Astrocyte (in vitro differentiated cells and primary cell): ENCODE results near the gene OR3A1. TPM values are rescaled to one million over a fixed set of nuclear protein-coding genes. Genes with fewer than 3 reads are reported as not detected.

Experiments used
- DNase-seq: peaks from one replicate; pipeline ENCODE4 v3.0.0-alpha.2; 2010; ENCODE audit warnings: low read depth
- FAIRE-seq: peaks from 2 replicates; lab custom pipeline; 2011; peaks lifted over from hg19 to GRCh38; lab: Jason Lieb, UNC
- H2AFZ ChIP-seq: 2 replicates; pipeline ENCODE4 v1.6.0; 2012; ENCODE audit warnings: low read depth, low read length, inconsistent platforms
- H3K27ac ChIP-seq: 2 replicates; pipeline ENCODE4 v1.5.1; 2011; ENCODE audit warnings: low read depth, low read length, inconsistent platforms
- H3K27me3 ChIP-seq: 2 replicates; pipeline ENCODE4 v1.6.0; 2011; ENCODE audit warnings: low read length, inconsistent platforms; ENCODE audit not compliant: insufficient read depth
- H3K36me3 ChIP-seq: 2 replicates; pipeline ENCODE4 v1.5.1; 2011; ENCODE audit warnings: low read length, inconsistent platforms; ENCODE audit not compliant: insufficient read depth
- H3K4me1 ChIP-seq: 2 replicates; pipeline ENCODE4 v1.5.1; 2011; ENCODE audit warnings: low read length, inconsistent platforms; ENCODE audit not compliant: insufficient read depth
- H3K4me2 ChIP-seq: 2 replicates; pipeline ENCODE4 v1.6.0; 2012; ENCODE audit warnings: low read length, inconsistent platforms
- H3K4me3 ChIP-seq: 2 replicates; pipeline ENCODE4 v1.5.1; 2011; ENCODE audit warnings: low read depth, mild to moderate bottlenecking, low read length, inconsistent platforms; ENCODE audit not compliant: insufficient read depth
- H3K79me2 ChIP-seq: 2 replicates; pipeline ENCODE4 v1.6.0; 2012; ENCODE audit warnings: mild to moderate bottlenecking, low read length, inconsistent platforms; ENCODE audit not compliant: insufficient read depth
- H3K9ac ChIP-seq: 2 replicates; pipeline ENCODE4 v1.6.0; 2012; ENCODE audit warnings: mild to moderate bottlenecking, low read length, inconsistent platforms
- H3K9me3 ChIP-seq: 2 replicates; pipeline ENCODE4 v1.5.1; 2012; ENCODE audit warnings: low read depth, mild to moderate bottlenecking, low read length, inconsistent platforms; ENCODE audit not compliant: insufficient read depth
- H4K20me1 ChIP-seq: 2 replicates; pipeline ENCODE4 v1.6.0; 2012; ENCODE audit warnings: low read length, inconsistent platforms; ENCODE audit not compliant: insufficient read depth
- H3K27ac Mint-ChIP-seq: one replicate; pipeline ENCODE4 v1.8.0; 2021; ENCODE audit warnings: mild to moderate bottlenecking, mixed read lengths; ENCODE audit not compliant: unreplicated experiment
- H3K27me3 Mint-ChIP-seq: one replicate; pipeline ENCODE4 v1.8.0; 2021; ENCODE audit warnings: low read depth, mixed read lengths; ENCODE audit not compliant: unreplicated experiment
- H3K36me3 Mint-ChIP-seq: one replicate; pipeline ENCODE4 v1.8.0; 2021; ENCODE audit warnings: low read depth, mixed read lengths; ENCODE audit not compliant: unreplicated experiment
- H3K4me1 Mint-ChIP-seq: one replicate; pipeline ENCODE4 v1.8.0; 2021; ENCODE audit warnings: low read depth, mixed read lengths; ENCODE audit not compliant: unreplicated experiment
- H3K4me3 Mint-ChIP-seq: one replicate; pipeline ENCODE4 v1.8.0; 2021; ENCODE audit warnings: mild to moderate bottlenecking, moderate library complexity, mixed read lengths; ENCODE audit not compliant: unreplicated experiment
- H3K9me3 Mint-ChIP-seq: one replicate; pipeline ENCODE4 v1.8.0; 2021; ENCODE audit warnings: mild to moderate bottlenecking, mixed read lengths; ENCODE audit not compliant: unreplicated experiment
- CTCF ChIP-seq: IDR thresholded peaks from 2 replicates; pipeline ENCODE4 v1.5.1; 2011; ENCODE audit warnings: low read depth, mild to moderate bottlenecking, inconsistent platforms, low read length, moderate library complexity; ENCODE audit not compliant: insufficient read depth
- EZH2 ChIP-seq: IDR thresholded peaks from 2 replicates; pipeline ENCODE4 v1.6.1; 2012; ENCODE audit warnings: mild to moderate bottlenecking, low read length, inconsistent platforms; ENCODE audit not compliant: insufficient read depth
- total RNA-seq: library from RNA; stranded (reverse); gene quantifications from 2 replicates; pipeline ENCODE4 v1.2.1, GENCODE V29; 2021

The OR3A1 gene
- total RNA-seq, 1 donor from 2014 or later = not detected

GRCh38 chr17:3318336-3318735 lies 20.2 kb upstream of the OR3A1 start:
- DNase-seq (no peak), FAIRE-seq (no peak)
- H4K20me1 ChIP-seq = no peaks in the 10 kb centered on the region
- Mint-ChIP-seq H3K9me3 (no peaks in the 10 kb centered on the region), H3K27ac (no peak overlapping the region), H3K27me3 (peaks cover 7% of the 10 kb centered on the region), H3K36me3 (no peaks in the 10 kb centered on the region), H3K4me1 (peaks cover 4% of the 10 kb centered on the region), H3K4me3 (no peak overlapping the region)
- H3K4me3 ChIP-seq = no peak overlapping the region
- H3K9me3 ChIP-seq = no peaks in the 10 kb centered on the region
- no peaks in the 10 kb centered on the region for H3K79me2 ChIP-seq
- H3K4me2 ChIP-seq = no peak overlapping the region
- no peak overlapping the region for H3K27ac ChIP-seq
- H3K27me3 ChIP-seq = no peaks in the 10 kb centered on the region
- H3K4me1 ChIP-seq = no peaks in the 10 kb centered on the region
- H2AFZ ChIP-seq = no peak overlapping the region
- no peak for TF ChIP-seq CTCF
- no peak for TF ChIP-seq EZH2
- no peaks in the 10 kb centered on the region for H3K36me3 ChIP-seq
- H3K9ac ChIP-seq = no peak overlapping the region

GRCh38 chr17:3316836-3317235 lies 18.7 kb upstream of the OR3A1 start:
- Histone ChIP-seq H3K4me3 (no peak overlapping the region), H3K9me3 (no peaks in the 10 kb centered on the region), H3K4me2 (no peak overlapping the region), H3K9ac (no peak overlapping the region), H3K79me2 (no peaks in the 10 kb centered on the region), H3K36me3 (no peaks in the 10 kb centered on the region), H3K27me3 (no peaks in the 10 kb centered on the region), H2AFZ (no peak overlapping the region), H4K20me1 (no peaks in the 10 kb centered on the region), H3K27ac (no peak overlapping the region), H3K4me1 (no peaks in the 10 kb centered on the region)
- no peak overlapping the region for H3K27ac Mint-ChIP-seq
- H3K4me3 Mint-ChIP-seq = no peak overlapping the region
- no peaks in the 10 kb centered on the region for H3K9me3 Mint-ChIP-seq
- no peak for DNase-seq
- FAIRE-seq = no peak
- no peak for TF ChIP-seq EZH2
- no peak for TF ChIP-seq CTCF
- no peaks in the 10 kb centered on the region for H3K36me3 Mint-ChIP-seq
- peaks cover 4% of the 10 kb centered on the region for H3K4me1 Mint-ChIP-seq
- H3K27me3 Mint-ChIP-seq = peaks cover 13% of the 10 kb centered on the region

- Histone ChIP-seq H3K4me2 (no peak overlapping the region), H3K27me3 (no peaks in the 10 kb centered on the region), H3K4me3 (no peak overlapping the region), H2AFZ (no peak overlapping the region), H3K36me3 (no peaks in the 10 kb centered on the region), H4K20me1 (no peaks in the 10 kb centered on the region), H3K27ac (no peak overlapping the region), H3K79me2 (no peaks in the 10 kb centered on the region), H3K4me1 (no peaks in the 10 kb centered on the region), H3K9ac (no peak overlapping the region), H3K9me3 (peaks cover 4% of the 10 kb centered on the region)
- no peaks in the 10 kb centered on the region for H3K9me3 Mint-ChIP-seq
- TF ChIP-seq EZH2 (no peak), CTCF (no peak)
- H3K36me3 Mint-ChIP-seq = no peaks in the 10 kb centered on the region
- H3K27me3 Mint-ChIP-seq = peaks cover 13% of the 10 kb centered on the region
- H3K4me3 Mint-ChIP-seq = no peak overlapping the region
- no peak for DNase-seq
- H3K4me1 Mint-ChIP-seq = no peaks in the 10 kb centered on the region
- no peak for FAIRE-seq
- no peak overlapping the region for H3K27ac Mint-ChIP-seq
Observed at GRCh38 chr17:3308603-3309002, 10.4 kb upstream of the OR3A1 start.
